Stimulated activated CD8-positive, alpha-beta memory T cell treated with anti-CD3 and anti-CD28 coated beads, Interleukin-4, amount 100 ng/mL, for 4 hours (primary cell): ENCODE results near the gene TSHZ2.
"Not testable (repeated sequence)": the region's sequence is repeated elsewhere in the genome, so short reads cannot be mapped to it uniquely, and the experiment has no call there.

Experiments used
- DNase-seq, 2 donors: peaks; one replicate each; pipeline ENCODE4 v3.0.0-alpha.2; 2020; ENCODE audit warnings: low read depth in 2 of 2, low spot score in 1 of 2

TSHZ2 gene

GRCh38 chr20:53399592-53400335, 427.6 kb downstream of the TSHZ2 start:
- DNase-seq = no peak

- peak; percentile 1 to 11 for DNase-seq
Observed at GRCh38 chr20:53402233-53403005, 430.3 kb downstream of the TSHZ2 start.

GRCh38 chr20:53403029-53403428, 430.9 kb downstream of the TSHZ2 start:
- DNase-seq = no peak

GRCh38 chr20:53405139-53405538, 433.0 kb downstream of the TSHZ2 start:
- no peak for DNase-seq

GRCh38 chr20:53406580-53406979, 434.4 kb downstream of the TSHZ2 start:
- no peak for DNase-seq

GRCh38 chr20:53408691-53409446, 436.7 kb downstream of the TSHZ2 start:
- DNase-seq = no peak

- DNase-seq = no peak
Observed at GRCh38 chr20:53409447-53409717, 437.2 kb downstream of the TSHZ2 start.

- DNase-seq = no peak
Observed at GRCh38 chr20:53411129-53411528, 439.0 kb downstream of the TSHZ2 start.

- DNase-seq = no peak
Observed at GRCh38 chr20:53411891-53412290, 439.7 kb downstream of the TSHZ2 start.

GRCh38 chr20:53412577-53413185, 440.5 kb downstream of the TSHZ2 start:
- no peak for DNase-seq

- DNase-seq = peak; percentile 11 to 21
Observed at GRCh38 chr20:53413186-53413631, 441.1 kb downstream of the TSHZ2 start.

GRCh38 chr20:53413845-53414244, 441.7 kb downstream of the TSHZ2 start:
- not testable (repeated sequence) for DNase-seq

GRCh38 chr20:53419693-53420460, 447.7 kb downstream of the TSHZ2 start:
- no peak for DNase-seq

GRCh38 chr20:53421343-53421742, 449.2 kb downstream of the TSHZ2 start:
- DNase-seq = no peak

GRCh38 chr20:53422039-53422438, 449.9 kb downstream of the TSHZ2 start:
- no peak for DNase-seq

- no peak for DNase-seq
Observed at GRCh38 chr20:53423587-53424146, 451.5 kb downstream of the TSHZ2 start.

GRCh38 chr20:53425481-53425880, 453.3 kb downstream of the TSHZ2 start:
- no peak for DNase-seq

- DNase-seq = no peak
Observed at GRCh38 chr20:53425941-53426340, 453.8 kb downstream of the TSHZ2 start.

- DNase-seq = no peak
Observed at GRCh38 chr20:53426766-53427312, 454.7 kb downstream of the TSHZ2 start.

- no peak for DNase-seq
Observed at GRCh38 chr20:53427951-53428350, 455.8 kb downstream of the TSHZ2 start.
